CD1c-positive myeloid dendritic cell (primary cell): Measurements from ENCODE around the gene APPL1.
"Not testable (repeated sequence)": the region's sequence is repeated elsewhere in the genome, so short reads cannot be mapped to it uniquely, and the experiment has no call there.

Experiments used
- DNase-seq: peaks from one replicate; pipeline ENCODE4 v3.0.0-alpha.2; 2016; ENCODE audit errors: extremely low spot score

Gene APPL1

GRCh38 chr3:57274845-57275244, 47.3 kb downstream of the APPL1 start:
- no peak for DNase-seq

GRCh38 chr3:57275393-57275792, 47.9 kb downstream of the APPL1 start:
- DNase-seq = no peak

- no peak for DNase-seq
Observed at GRCh38 chr3:57278237-57278636, 50.7 kb downstream of the APPL1 start.

GRCh38 chr3:57279685-57280084, 52.2 kb downstream of the APPL1 start:
- DNase-seq = no peak

- DNase-seq = no peak
Observed at GRCh38 chr3:57281715-57282114, 54.2 kb downstream of the APPL1 start.

- DNase-seq = no peak
Observed at GRCh38 chr3:57283334-57283733, 55.8 kb downstream of the APPL1 start.

GRCh38 chr3:57287205-57287604, 59.7 kb downstream of the APPL1 start:
- no peak for DNase-seq

GRCh38 chr3:57288403-57288802, 60.9 kb downstream of the APPL1 start:
- no peak for DNase-seq

GRCh38 chr3:57292159-57292896, 64.8 kb downstream of the APPL1 start, which contains the start of gene ASB14:
Gene ASB14 (minus strand): TSS chr3:57292685. CDS start chr3:57292033, 652 bp downstream.
- DNase-seq = no peak

GRCh38 chr3:57292897-57293526, 65.5 kb downstream of the APPL1 start:
- DNase-seq = no peak

GRCh38 chr3:57298041-57298440, 70.5 kb downstream of the APPL1 start:
- DNase-seq = no peak

- DNase-seq = not testable (repeated sequence)
Observed at GRCh38 chr3:57303520-57303919, 76.0 kb downstream of the APPL1 start.

- DNase-seq = no peak
Observed at GRCh38 chr3:57309769-57310360, 82.3 kb downstream of the APPL1 start.

GRCh38 chr3:57314204-57314603, 86.7 kb downstream of the APPL1 start:
- DNase-seq = no peak
